Purkinje cell (primary cell): ENCODE results near the gene NKX2-4. TPM values are rescaled to one million over a fixed set of nuclear protein-coding genes. Genes with fewer than 3 reads are reported as not detected.

ENCODE experiments used
- polyA plus RNA-seq: library from polyadenylated mRNA; unstranded; fragments of >200 nt; fragmentation: Nextera tagmentation; gene quantifications from 2 replicates; pipeline ENCODE4 v1.2.1, GENCODE V29; 2014

The NKX2-4 gene
- polyA plus RNA-seq, result not detected in 2 replicates

DNA sequence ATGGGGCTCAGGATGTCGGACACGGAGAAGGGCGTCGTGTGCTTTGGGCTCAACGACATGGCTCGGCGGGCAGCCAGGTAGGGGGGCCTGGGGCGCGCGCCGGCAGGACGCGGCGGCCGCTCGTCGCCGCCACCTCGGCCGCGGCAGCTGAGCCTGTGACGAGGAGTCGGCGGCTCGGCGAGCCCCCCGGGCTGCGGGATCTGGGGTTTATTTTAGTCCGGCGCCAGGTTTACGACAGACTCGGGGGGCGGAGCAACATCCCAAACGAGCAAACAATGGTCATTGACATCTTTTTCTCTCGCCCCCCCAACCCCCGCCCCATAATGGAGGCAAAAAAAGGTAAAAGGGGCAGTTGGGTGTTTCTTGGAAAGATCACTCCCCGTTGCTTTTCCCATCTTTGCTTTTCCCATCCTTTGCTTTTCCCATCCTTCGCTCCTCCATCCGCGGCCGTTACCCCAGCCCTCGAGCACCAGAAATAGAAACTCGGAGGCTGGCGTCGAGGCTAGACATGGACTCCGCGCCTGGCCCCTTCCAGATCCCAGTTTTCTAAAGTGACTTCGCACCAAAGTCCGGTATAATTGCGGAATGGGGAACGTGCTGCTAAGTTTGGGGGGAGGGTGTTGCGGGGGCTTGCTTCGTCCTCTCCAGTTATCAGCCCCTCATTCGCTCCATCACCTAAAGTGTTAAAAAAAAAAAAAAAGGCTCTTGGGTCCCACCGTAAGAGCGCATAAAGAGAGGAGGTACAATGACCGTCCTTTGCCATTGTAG lies at the start of gene NKX2-4:
Gene NKX2-4, minus strand, starts transcription at position 186 of the 768 bp plus-strand sequence. Its CDS starts 127 bp downstream, at position 59.

Other genes with a start within 250 kb of the NKX2-4 start
- 12.2 and 13.4 TPM in 2 replicates for gene XRN2, start 94.2 kb downstream of the NKX2-4 start, polyA plus RNA-seq
- gene NKX2-2, start 116.5 kb upstream of the NKX2-4 start, polyA plus RNA-seq, result 0.69 and 2.0 TPM in 2 replicates